H9 (cell line): ENCODE measurements around the gene WDR27. TPM values are rescaled to one million over a fixed set of nuclear protein-coding genes. Genes with fewer than 3 reads are reported as not detected.

Experiments
- DNase-seq: peaks from one replicate; pipeline ENCODE4 v3.0.0-alpha.2; 2017
- H2AFZ ChIP-seq: one replicate; pipeline ENCODE4 v1.6.1; 2013; ENCODE audit warnings: mild to moderate bottlenecking, low read length, control low read depth, moderate library complexity
- H2AK5ac ChIP-seq: 2 replicates; pipeline ENCODE4 v1.6.1; 2013; ENCODE audit warnings: low read length, control low read depth, mixed read lengths; ENCODE audit not compliant: insufficient read length
- H2BK120ac ChIP-seq: one replicate; pipeline ENCODE4 v1.6.1; 2013; ENCODE audit warnings: low read depth, mild to moderate bottlenecking, low read length, control low read depth, inconsistent platforms; ENCODE audit not compliant: poor library complexity, severe bottlenecking
- H2BK12ac ChIP-seq: 2 replicates; pipeline ENCODE4 v1.6.1; 2013; ENCODE audit warnings: low read length, control low read depth, mixed read lengths, low read depth; ENCODE audit not compliant: insufficient read length
- H2BK15ac ChIP-seq: 2 replicates; pipeline ENCODE4 v1.6.1; 2013; ENCODE audit warnings: low read depth, low read length, control low read depth
- H2BK20ac ChIP-seq: one replicate; pipeline ENCODE4 v1.6.1; 2013; ENCODE audit warnings: low read depth, mild to moderate bottlenecking, low read length, control low read depth, inconsistent platforms; ENCODE audit not compliant: poor library complexity, severe bottlenecking
- H2BK5ac ChIP-seq: 2 replicates; pipeline ENCODE4 v1.6.1; 2013; ENCODE audit warnings: low read length, control low read depth, mixed read lengths; ENCODE audit not compliant: insufficient read length
- H3K14ac ChIP-seq: 2 replicates; pipeline ENCODE4 v1.6.1; 2013; ENCODE audit warnings: low read length, control low read depth; ENCODE audit not compliant: insufficient read depth
- H3K18ac ChIP-seq: 2 replicates; pipeline ENCODE4 v1.6.1; 2013; ENCODE audit warnings: low read depth, mild to moderate bottlenecking, mixed read lengths, low read length, control low read depth; ENCODE audit not compliant: insufficient read length
- H3K23ac ChIP-seq: 2 replicates; pipeline ENCODE4 v1.6.1; 2013; ENCODE audit warnings: low read length, control low read depth, mixed read lengths, low read depth; ENCODE audit not compliant: insufficient read length
- H3K23me2 ChIP-seq: 2 replicates; pipeline ENCODE4 v1.6.1; 2013; ENCODE audit warnings: low read depth, mild to moderate bottlenecking, mixed read lengths, low read length, control low read depth; ENCODE audit not compliant: insufficient read length, poor library complexity, severe bottlenecking
- H3K27ac ChIP-seq: 2 replicates; pipeline ENCODE4 v1.5.1; 2013; ENCODE audit warnings: low read length, control low read depth, mixed read lengths, low read depth; ENCODE audit not compliant: insufficient read length
- H3K27me3 ChIP-seq: 2 replicates; pipeline ENCODE4 v1.6.1; 2013; ENCODE audit warnings: low read length, control low read depth, inconsistent platforms; ENCODE audit not compliant: insufficient read depth
- H3K4ac ChIP-seq: 2 replicates; pipeline ENCODE4 v1.6.1; 2013; ENCODE audit warnings: low read depth, mild to moderate bottlenecking, control low read depth, inconsistent platforms, low read length, moderate library complexity
- H3K4me1 ChIP-seq: 2 replicates; pipeline ENCODE4 v1.6.1; 2013; ENCODE audit warnings: low read length, control low read depth, inconsistent platforms; ENCODE audit not compliant: insufficient read depth
- H3K4me2 ChIP-seq: 2 replicates; pipeline ENCODE4 v1.6.1; 2013; ENCODE audit warnings: low read length, control low read depth, mixed read lengths; ENCODE audit not compliant: insufficient read length, insufficient read depth
- H3K56ac ChIP-seq: 2 replicates; pipeline ENCODE4 v1.6.1; 2013; ENCODE audit warnings: low read depth, mild to moderate bottlenecking, mixed read lengths, low read length, control low read depth; ENCODE audit not compliant: insufficient read length
- H3K79me1 ChIP-seq: 2 replicates; pipeline ENCODE4 v1.6.1; 2013; ENCODE audit warnings: low read depth, mild to moderate bottlenecking, moderate library complexity, low read length, control low read depth, inconsistent platforms; ENCODE audit not compliant: insufficient read depth, poor library complexity, severe bottlenecking
- H3K79me2 ChIP-seq: 2 replicates; pipeline ENCODE4 v1.6.1; 2013; ENCODE audit warnings: low read length, control low read depth, inconsistent platforms; ENCODE audit not compliant: insufficient read depth
- H3K9ac ChIP-seq: 2 replicates; pipeline ENCODE4 v1.6.1; 2013; ENCODE audit warnings: low read length, control low read depth, mixed read lengths; ENCODE audit not compliant: insufficient read length; ENCODE audit errors: extremely low read depth
- H3K9me3 ChIP-seq: one replicate; pipeline ENCODE4 v1.6.1; 2013; ENCODE audit warnings: low read depth, low read length, inconsistent platforms; ENCODE audit not compliant: control insufficient read depth
- H3T11ph ChIP-seq: one replicate; pipeline ENCODE4 v1.6.1; 2013; ENCODE audit warnings: mild to moderate bottlenecking, low read length, control low read depth, inconsistent platforms
- H4K20me1 ChIP-seq: one replicate; pipeline ENCODE4 v1.6.1; 2013; ENCODE audit not compliant: control insufficient read depth, insufficient read length, insufficient read depth
- H4K5ac ChIP-seq: 2 replicates; pipeline ENCODE4 v1.6.1; 2013; ENCODE audit warnings: low read depth, mild to moderate bottlenecking, mixed read lengths, low read length, control low read depth; ENCODE audit not compliant: insufficient read length
- H4K8ac ChIP-seq: replicated peaks from 2 replicates; pipeline ENCODE4 v1.6.1; 2013; ENCODE audit warnings: low read length, control low read depth, mixed read lengths, low read depth; ENCODE audit not compliant: insufficient read length
- H4K91ac ChIP-seq: 2 replicates; pipeline ENCODE4 v1.6.1; 2013; ENCODE audit warnings: low read depth, mild to moderate bottlenecking, moderate library complexity, mixed read lengths, low read length, control low read depth; ENCODE audit not compliant: insufficient read length
- H3K27ac Mint-ChIP-seq, 3 experiments: 2 replicates in 2 of 3; 3 replicates in 1 of 3; pipeline ENCODE4 v1.8.0; 2020 to 2021; ENCODE audit warnings: mixed read lengths in 3 of 3, mild to moderate bottlenecking in 1 of 3, moderate library complexity in 1 of 3
- H3K27me3 Mint-ChIP-seq: 2 replicates; pipeline ENCODE4 v1.8.0; 2021; ENCODE audit warnings: low read depth, mild to moderate bottlenecking, moderate library complexity, mixed read lengths
- H3K36me3 Mint-ChIP-seq, 3 experiments: 2 replicates in 2 of 3; 3 replicates in 1 of 3; pipeline ENCODE4 v1.8.0; 2020 to 2021; ENCODE audit warnings: low read depth in 3 of 3, mixed read lengths in 3 of 3; ENCODE audit not compliant: insufficient read depth in 1 of 3
- H3K4me1 Mint-ChIP-seq, 2 experiments: 2 replicates each; pipeline ENCODE4 v1.8.0; 2020; ENCODE audit warnings: mixed read lengths in 2 of 2
- H3K4me3 Mint-ChIP-seq, 2 experiments: 2 replicates in 1 of 2; 3 replicates in 1 of 2; pipeline ENCODE4 v1.8.0; 2020 to 2021; ENCODE audit warnings: mild to moderate bottlenecking in 2 of 2, mixed read lengths in 2 of 2, moderate library complexity in 1 of 2
- H3K9me3 Mint-ChIP-seq, 2 experiments: 2 replicates in 1 of 2; 3 replicates in 1 of 2; pipeline ENCODE4 v1.8.0; 2020; ENCODE audit warnings: mild to moderate bottlenecking in 2 of 2, mixed read lengths in 2 of 2, moderate library complexity in 1 of 2
- WGBS: extraction: QIAGEN DNeasy Blood & Tissue Kit; methylation state at CpG from one replicate; pipeline ENCODE4 v1.1.7; 2013; ENCODE audit warnings: missing lambda C conversion rate, low lambda C conversion rate, mixed read lengths; ENCODE audit not compliant: insufficient read length; ENCODE audit errors: extremely low coverage; 5-methylcytosine and 5-hydroxymethylcytosine counted together
- total RNA-seq: library from RNA; stranded (reverse); gene quantifications from 2 replicates; pipeline ENCODE4 v1.2.1, GENCODE V29; 2021
- TF ChIP-seq, protein P1 (sequence below): fragments of 200-600 bp; sonication (generic); conservative IDR thresholded peaks from 3 replicates; pipeline ENCODE4 v1.8.0; 2021; ENCODE audit warnings: antibody characterized with exemption, mild to moderate bottlenecking

Gene WDR27
- total RNA-seq, 1 experiment from 2014 or later: 48.7 TPM

DNA sequence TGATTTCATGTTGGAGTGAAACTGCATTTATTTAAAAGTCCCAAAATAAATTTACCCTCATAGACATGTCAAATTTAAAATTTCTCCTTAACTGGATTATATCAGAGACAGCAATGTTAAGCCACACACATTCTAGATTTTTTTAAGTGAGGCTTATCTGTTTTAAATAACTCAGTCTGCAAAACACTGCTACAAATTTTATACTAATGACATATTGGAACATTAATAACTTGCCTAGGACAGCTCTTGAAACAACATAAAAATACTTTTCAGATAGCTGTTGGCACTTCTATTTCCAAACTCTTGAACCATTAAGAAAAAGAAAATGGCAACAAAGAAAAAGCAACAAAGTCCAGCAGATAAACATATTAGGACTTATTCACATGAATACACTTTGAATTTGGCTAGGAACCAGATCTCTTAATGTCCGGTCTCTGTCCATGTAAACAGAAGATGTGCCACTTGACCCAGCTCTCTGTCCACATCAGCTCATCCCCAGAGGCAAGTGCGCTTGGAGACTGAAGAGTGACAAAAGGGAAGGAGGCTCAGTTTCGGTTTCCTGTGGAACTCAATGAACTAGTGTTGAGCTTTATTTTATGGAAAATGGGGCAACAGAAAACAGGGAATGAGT, 228.9 kb downstream of the WDR27 start:
- Histone ChIP-seq H3K27ac (no peak overlapping the region), H3K23ac (no peak overlapping the region), H3K27me3 (no peaks in the 10 kb centered on the region), H3K18ac (no peak overlapping the region), H2BK15ac (no peak overlapping the region), H3T11ph (no peak overlapping the region), H3K4me1 (no peaks in the 10 kb centered on the region), H3K79me2 (no peaks in the 10 kb centered on the region), H2AFZ (no peak overlapping the region), H2BK12ac (no peak overlapping the region), H4K20me1 (no peaks in the 10 kb centered on the region), H4K5ac (no peak overlapping the region), H2BK20ac (no peak overlapping the region), H2BK5ac (no peak overlapping the region), H2BK120ac (no peak overlapping the region), H3K4ac (no peak overlapping the region), H4K8ac (no peak overlapping the region), H3K23me2 (no peaks in the 10 kb centered on the region), H3K9ac (no peak overlapping the region), H3K9me3 (peaks cover 17% of the 10 kb centered on the region), H2AK5ac (no peak overlapping the region), H3K4me2 (no peak overlapping the region), H3K79me1 (no peaks in the 10 kb centered on the region), H3K14ac (no peak overlapping the region), H3K56ac (no peak overlapping the region), H4K91ac (no peak overlapping the region)
- Mint-ChIP-seq H3K27me3 (no peaks in the 10 kb centered on the region), H3K36me3 (peaks cover 23 to 58% (median 47%) of the 10 kb centered on the region in 3 experiments), H3K4me3 (no peak overlapping the region), H3K4me1 (no peaks in the 10 kb centered on the region), H3K9me3 (peaks cover 48 to 59% of the 10 kb centered on the region in 2 experiments), H3K27ac (no peak overlapping the region)
- DNase-seq: no peak
- TF ChIP-seq, protein P1, sequence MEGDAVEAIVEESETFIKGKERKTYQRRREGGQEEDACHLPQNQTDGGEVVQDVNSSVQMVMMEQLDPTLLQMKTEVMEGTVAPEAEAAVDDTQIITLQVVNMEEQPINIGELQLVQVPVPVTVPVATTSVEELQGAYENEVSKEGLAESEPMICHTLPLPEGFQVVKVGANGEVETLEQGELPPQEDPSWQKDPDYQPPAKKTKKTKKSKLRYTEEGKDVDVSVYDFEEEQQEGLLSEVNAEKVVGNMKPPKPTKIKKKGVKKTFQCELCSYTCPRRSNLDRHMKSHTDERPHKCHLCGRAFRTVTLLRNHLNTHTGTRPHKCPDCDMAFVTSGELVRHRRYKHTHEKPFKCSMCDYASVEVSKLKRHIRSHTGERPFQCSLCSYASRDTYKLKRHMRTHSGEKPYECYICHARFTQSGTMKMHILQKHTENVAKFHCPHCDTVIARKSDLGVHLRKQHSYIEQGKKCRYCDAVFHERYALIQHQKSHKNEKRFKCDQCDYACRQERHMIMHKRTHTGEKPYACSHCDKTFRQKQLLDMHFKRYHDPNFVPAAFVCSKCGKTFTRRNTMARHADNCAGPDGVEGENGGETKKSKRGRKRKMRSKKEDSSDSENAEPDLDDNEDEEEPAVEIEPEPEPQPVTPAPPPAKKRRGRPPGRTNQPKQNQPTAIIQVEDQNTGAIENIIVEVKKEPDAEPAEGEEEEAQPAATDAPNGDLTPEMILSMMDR: no peak
- WGBS: no CpG with 5 or more reads among the region's 3 CpGs
